HG03442 (cell line): ENCODE data around the gene LSM4.
"Not testable (repeated sequence)": the region's sequence is repeated elsewhere in the genome, so short reads cannot be mapped to it uniquely, and the experiment has no call there.

ENCODE experiments used
- ATAC-seq: cut with Tn5 transposase; IDR thresholded peaks from one replicate; pipeline ENCODE4 v1.9.1; 2021; ENCODE audit warnings: mild to moderate bottlenecking, moderate library complexity; ENCODE audit not compliant: unreplicated experiment

Gene LSM4

DNA sequence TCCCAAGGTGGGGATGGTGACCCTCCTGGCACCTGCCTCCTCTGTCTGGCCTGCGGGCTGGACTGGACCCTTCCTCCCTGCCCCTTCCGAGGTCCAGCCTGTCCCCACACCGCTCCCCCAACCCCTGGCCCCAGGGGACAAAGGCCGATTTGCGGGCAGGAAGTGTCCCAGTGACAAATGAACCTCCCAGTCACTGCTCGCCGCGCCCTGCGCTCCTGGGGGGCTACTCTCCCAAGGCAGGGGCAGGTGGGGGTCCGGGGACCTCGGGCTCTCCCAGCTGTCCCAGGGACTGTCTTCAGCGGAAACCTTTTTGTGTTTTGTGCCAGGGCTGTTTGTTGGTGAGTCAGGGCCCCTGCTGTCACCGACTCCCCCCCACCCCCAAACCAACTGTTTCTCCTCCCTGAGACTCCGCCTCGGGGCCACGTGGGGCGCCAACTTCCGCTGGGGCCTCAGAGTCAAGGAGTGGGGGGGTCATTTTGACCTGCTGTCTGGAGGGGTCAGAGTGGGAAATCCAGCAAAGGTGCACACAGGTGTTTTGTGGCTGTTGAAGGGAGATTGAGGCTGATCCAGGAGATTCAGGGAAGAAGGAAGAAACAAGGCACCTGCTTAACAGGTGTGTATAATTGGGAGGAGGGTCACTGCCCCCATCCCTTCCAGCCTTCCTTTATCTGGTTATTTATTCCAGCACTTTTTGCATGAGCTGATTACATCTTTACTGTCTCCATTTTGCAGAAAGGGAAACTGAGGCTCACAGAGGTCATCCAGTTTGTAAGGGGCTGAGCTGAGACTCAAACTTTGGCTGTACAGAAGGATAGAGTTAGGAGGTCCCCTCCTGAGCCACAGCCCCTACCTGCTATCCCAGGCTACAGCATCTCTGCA lies 18.4 kb upstream of the LSM4 start:
- ATAC-seq: no peak

DNA sequence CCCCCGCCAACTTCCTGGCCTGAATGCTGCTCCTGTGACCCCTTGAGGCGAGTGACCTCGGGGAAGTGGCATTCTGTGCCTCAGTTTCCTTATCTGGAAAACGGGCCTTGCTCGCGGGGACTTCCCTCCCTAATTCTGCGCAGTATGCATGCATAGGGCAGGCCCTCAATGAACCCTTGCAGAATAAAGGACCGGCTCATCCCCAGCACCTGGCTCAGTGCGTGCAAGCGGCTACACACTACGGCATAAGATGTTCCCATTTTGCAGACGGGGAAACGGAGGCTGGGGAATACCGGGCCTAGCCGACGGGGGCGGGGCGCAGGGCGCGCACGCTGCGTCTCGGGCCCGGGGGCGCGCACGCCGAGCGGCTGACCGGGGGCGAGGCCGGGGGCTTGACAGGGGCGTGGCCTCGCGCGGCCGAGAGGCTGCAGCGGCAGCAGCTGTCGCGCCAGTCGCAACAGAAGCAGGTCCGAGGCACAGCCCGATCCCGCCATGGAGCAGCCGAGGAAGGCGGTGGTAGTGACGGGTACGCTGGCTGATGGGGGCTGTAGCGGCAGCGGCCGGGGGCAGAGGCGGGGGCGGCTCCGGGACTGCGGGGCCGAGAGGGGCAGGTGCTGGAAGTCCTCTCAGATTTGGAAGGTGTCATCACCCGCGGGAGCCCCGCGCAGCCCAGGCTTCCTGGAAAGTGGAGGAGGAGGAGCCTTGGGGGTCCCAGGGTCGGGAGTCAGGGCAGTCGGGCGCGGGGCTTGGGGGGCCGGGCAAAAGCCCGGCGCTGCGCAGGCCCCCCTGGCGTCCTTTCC lies 17.5 kb upstream of the LSM4 start, which contains the start of gene PGPEP1:
Gene PGPEP1 (plus strand): TSS at position 409 of the 800 bp plus-strand sequence. CDS start 84 bp downstream, at position 493.
- no peak for ATAC-seq

DNA sequence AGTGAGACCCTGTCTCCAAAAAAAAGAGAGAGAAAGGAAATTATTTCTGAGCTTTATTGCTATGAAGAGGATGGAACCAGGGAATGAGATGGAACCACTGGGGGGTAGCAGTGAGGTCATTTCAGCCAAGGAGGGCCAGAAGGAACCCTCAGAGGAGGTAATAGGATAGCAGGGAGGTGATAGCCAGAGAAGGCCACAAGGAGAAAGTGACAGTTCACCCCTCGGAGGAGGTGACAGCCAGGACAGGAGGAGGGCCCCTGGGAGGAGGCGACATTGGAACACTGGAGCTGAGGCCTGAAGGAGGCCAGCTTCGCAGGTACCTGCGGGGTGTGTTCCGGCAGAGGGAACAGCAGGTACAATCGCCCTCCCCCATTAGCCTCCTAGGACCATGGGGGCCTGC lies 16.8 kb upstream of the LSM4 start:
- no peak for ATAC-seq

DNA sequence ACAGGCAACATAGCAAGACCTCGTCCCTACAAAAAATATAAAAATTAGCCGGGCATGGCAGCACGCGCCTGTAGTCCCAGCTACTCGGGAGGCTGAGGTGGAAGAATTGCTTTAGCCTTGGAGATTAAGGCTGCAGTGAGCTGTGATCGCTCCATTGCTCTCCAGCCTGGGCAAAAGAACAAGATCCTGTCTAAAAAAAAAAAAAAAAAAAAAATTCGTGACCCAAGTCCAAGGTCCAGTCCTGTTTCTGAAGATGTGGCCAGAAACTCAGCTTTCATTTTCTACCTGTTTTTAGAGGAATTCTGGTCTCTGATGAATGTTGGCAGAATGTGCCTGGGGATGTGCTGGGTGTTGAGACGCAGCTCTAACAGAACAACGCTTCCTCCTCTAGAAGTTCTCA lies 15.7 kb upstream of the LSM4 start:
- ATAC-seq: no peak

DNA sequence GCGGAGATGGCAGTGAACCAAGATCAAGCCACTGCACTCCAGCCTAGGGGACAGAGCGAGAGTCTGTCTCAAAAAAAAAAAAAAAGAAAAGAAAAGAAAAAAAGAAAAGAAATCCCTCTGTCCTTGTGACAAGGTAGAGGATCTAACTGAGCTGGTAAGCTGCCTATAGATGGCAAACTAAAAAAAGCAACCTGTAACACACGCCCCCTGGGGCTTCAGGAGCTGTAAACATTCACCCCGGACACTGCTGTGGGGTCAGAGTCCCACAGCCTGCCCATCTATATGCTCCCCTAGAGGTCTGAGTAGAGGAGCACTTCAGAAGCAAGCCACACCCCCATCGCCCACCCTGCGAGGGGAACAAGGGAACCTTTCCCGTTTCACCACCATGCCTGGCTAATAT lies 13.2 kb upstream of the LSM4 start:
- ATAC-seq: no peak

DNA sequence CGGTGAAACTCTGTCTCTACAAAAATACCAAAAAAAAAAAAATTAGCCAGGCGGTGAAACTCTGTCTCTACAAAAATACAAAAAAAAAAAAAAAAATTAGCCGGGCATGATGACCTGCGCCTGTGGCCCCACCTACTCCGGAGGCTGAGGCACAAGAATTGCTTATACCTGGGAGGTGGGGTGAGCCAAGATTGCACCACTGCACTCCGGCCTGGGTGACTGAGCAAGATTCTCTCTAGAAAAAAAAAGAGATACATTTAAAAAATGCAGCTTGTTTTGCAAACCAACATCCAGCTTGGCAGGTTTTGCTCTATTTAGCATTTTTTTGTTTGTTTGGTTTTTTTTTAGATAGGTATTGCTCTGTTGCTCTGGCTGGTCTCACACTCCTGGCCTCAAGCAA lies 10.8 kb upstream of the LSM4 start:
- ATAC-seq: no peak

DNA sequence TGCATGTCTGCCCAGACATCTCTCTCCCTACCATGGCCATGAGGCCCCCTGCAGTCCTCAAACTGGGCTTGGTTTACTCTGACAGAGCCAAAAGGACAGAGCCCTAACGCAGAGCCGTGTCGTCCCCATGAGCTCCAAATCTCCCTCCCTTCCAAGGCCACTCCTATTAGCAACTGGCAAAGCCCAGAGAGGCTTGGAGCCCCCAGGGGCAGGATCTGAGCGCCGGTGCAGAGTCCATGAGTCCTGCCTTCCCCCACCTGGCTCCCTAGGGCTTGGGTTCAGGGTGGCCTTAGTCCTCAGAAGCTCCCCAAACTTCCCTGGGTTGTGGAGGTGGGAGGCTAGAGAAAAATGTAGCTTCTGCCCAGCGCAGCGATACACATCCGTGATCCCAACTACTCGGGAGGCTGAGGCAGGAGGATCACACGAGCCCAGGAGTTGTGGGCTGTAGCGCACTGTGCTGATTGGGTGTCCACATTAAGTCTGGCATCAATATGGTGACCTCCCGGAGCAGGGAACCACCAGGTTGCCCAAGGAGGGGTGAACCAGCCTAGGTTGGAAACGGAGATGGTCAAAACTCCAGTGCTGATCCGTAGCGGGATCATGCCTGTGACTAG lies 10.1 kb upstream of the LSM4 start:
- ATAC-seq: no peak

DNA sequence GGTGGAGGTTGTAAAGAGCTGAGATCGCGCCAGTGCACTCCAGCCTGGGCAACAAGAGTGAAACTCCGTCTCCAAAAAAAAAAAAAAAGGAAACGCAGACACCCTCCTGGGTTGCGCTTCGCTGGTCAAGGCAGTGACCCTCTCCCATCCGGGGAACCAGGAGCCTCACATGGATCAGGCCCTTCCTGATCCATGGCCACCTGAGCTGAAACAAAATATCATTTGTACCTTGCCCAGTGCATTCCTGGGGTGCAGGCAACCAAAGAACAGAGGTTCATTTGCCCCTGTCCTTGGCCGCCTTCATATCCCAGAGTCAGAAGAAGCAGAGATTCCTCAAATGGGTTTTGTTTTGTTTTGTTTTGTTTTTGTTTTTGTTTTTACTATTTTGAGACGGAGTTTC lies 8.0 kb upstream of the LSM4 start:
- no peak for ATAC-seq

DNA sequence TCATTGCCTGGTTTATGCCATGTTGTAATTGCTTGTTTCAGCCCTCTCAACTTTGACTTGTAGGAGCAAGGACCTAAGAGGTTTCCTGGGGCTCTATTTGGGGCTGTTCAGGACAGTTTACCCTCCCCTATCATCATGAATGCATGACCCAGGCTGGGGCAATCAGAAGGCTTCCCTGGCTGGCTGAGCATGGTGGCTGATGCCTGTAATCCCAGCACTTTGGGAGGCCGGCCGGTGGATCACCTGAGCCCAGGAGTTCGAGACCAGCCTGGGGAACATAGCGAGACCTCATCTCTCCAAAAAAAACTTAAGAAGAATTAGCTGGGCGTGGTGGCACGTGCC lies 6.1 kb upstream of the LSM4 start:
- no peak for ATAC-seq

DNA sequence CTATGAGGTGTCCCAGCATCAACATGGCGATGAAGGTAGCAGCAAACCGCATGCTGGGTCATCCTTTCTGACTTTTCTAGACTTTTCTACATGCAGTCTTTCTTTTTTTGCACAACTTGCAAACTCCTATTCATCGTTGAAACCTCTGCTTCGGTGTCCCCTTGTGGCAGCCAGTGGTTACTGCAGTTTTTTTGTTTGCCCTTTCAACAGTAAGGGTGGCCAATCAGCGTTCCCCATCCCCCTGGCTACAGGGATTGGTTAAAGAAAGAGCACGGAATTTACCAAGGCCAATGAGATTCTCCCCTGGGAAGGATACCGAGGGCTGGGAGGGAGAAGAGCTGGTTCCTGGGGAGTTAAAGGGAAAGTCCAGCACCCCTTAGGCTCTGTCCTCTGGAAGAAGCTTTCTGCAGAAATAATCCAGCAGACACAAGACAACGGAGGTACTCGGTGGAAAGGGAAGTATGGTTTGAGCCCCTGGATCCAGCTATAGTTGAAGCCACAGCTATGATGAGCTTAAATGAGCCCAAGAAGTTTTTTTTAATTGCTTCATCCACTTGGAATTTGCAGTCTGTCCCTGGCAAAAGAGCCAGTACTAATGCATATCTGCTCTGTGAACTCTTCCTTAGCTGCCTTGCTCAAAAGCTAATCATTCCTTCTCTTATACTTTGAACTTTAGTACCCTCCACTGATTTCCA lies 5.6 kb upstream of the LSM4 start:
- peak; percentile 74 for ATAC-seq

DNA sequence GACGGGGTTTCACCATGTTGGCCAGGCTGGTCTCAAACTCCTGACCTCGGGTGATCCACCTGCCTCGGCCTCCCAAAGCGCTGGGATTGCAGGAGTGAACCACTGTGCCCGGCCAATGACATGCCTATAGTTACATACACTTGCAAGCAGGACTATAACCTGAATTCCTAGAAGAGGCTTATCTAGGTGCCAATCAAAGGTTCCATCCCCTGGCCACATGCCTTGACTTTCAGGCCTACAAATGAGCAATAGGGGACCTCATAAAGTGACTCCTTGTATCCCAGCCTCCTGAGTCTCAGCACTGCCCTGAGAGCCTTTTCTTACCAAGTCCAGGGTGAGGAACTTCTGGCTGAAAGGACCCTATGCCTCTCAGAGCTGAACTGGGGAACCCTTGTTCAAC lies 3.9 kb upstream of the LSM4 start:
- no peak for ATAC-seq

DNA sequence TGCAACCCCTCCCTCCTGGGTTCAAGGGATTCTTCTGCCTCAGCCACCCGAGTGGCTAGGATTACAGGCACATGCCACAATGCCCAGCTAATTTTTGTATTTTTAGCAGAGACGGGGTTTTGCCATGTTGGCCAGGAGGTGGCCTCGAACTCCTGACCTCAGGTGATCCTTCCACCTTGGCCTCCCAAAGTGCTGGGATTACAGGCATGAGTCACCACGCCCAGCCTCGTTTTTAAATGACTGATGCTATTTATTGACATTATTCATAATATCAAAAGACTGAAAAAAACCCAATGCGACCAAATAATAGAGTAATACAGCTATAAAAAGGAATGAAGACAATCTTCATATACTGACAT lies 1.5 kb upstream of the LSM4 start:
- not testable (repeated sequence) for ATAC-seq

DNA sequence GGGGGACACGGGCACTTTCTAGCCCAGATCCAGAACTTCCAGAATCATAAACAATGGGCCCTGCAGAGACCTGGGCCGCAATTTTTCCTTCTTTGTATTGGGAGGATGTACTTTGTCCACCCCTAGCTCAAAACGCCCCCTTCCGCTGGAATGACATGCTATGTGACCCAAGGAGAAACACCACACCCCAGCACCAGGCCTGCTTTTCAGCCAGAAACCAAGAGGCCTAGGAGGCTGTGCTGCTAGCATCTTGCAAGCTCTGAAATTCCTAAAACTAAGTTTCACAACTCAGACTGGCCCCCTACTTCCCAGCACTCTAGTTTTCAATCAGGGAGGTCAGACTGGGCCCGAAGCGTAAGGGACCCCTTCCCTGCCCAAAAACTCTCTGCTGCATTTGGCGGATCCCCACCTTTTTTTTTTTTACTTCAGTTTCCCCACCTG lies 538 bp downstream of the LSM4 start:
- ATAC-seq: no peak

DNA sequence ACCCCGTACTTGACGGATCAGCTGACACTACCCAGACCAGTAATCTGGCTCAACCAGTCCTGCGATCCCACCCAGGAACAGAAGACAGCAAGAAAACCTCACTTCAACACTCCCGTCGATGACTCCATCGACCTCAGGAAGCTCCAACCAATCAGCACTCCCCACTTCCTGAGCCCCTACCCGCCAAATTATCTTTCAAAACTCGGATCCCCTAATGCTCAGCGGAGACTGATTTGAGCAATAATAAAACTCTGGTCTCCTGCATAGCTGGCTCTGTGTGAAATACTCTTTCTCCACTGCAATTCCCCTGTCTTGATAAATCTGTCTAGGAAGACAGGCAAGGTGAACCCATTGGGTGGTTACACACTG lies 1.2 kb downstream of the LSM4 start:
- ATAC-seq: no peak

DNA sequence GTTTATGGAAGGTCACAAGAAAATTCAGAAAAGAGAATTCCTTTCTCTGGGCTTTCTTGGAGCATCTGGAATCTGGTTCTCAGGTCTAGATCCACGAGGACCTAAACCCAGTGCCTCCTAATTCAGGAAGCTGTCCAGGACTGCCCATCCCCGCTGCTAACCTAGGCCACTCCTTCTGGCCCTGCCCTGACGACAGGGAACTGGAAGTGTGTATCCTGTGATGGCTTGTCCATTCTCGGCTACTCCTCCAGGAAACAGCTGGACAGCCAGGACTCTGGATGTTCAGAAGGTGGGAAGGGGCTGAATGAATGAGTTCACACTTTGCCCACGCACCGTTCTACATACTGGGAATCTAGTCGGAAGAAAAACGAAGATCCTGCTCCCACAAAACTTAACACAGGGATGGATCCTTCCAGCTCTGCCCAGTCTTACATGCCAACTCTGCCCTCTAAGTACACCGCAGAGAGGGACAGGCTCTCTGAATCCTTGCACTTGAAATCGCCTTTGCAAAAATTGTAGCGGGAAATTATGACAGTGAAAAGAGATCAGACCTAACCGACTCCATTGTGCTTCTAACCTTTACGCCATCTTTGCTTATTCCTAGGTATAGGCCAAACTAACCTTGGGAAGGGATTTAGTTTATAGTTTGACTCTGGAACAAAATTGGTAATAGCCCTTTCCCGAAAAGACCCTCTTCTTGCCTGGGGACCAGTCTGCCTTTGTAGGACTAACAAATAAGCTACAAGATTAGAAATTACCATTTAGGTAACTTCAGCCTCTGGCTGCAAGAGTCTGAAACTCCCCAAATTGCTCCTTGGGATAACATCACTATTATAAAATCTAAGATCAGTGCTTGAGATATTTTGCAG lies 1.8 kb downstream of the LSM4 start:
- ATAC-seq: no peak

DNA sequence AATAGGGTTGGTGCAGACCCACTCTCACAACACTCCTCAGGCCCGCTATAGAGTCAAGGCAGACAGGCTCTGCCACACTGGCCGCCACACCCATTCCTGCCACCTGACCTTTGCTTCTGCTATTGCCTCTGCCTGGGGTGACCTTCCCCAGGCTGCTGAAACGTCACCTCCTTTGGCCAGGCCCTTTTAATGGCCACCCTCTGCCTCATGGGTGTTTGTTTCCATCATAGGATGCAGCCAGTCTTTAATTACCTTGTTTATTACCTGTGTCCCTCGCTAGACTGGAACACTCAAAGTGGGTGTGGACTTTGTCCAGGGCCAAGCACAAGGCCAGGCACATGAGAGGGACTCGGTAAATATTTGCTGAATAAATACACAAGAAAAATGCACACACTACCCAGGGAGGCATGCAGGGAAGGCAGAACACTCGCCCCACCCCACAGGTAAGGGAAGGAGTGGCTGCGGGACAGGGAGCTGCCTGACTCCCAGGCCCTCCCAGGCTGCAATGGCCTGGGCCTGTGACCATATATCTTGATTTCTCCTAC lies 3.2 kb downstream of the LSM4 start:
- ATAC-seq: no peak

DNA sequence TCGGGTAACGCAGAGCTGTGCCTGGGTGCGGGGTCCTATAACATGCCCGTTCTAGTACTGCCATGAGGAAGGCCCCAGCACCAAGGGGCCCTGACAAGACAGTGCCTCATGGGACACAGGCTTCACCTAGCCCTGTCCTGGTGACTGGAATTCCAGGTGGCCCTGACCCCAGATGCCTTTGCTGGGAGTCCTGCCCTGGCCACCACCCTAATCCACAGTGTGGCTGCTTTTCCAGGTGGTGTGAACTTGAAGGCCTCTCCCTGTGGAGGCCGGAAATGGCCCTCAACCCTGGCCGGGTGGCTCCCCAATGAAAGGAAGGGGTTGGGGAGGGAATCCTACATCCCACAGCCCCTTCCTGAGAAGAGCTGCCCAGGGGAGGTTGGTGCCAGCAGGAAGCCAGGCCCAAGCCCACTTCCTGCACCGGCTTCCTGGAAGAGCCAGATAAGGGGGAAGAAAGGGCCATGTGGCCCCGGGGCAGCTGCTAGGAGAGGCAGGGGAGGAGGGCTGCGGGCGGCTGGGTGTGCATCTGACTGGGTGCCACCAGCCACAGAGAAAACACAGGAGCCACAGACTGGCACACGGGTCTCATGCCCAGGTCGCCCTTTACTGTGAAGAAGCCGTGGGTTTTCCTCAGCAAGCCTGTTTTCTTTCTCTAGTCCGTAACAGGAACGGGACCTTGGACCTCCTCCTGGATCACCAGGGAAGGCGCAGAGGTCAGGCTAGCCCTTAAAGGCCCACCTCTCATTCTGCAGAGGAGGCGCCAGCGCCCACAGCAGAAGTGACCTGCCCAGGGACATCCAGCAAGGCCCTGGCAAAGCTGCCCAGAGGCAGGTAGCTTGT lies 4.7 kb downstream of the LSM4 start:
- ATAC-seq: no peak

DNA sequence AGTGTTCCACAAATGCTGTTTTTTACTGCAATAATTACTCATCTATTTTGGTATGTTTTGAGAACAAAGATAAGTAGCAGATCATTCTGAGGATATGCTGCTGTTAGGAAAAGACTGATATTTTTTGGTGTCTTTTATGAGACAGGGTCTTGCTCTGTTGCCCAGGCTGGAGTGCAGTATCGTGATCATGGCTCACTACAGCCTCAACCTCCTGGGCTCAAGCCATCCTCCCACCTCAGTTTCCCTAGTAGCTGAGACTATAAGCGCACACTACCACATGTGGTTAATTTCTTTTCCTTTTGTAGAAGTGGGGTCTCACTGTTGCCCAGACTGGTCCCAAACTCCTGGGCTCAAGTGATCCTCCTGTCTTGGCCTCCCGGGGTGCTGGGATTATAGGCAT lies 9.5 kb downstream of the LSM4 start:
- no peak for ATAC-seq

DNA sequence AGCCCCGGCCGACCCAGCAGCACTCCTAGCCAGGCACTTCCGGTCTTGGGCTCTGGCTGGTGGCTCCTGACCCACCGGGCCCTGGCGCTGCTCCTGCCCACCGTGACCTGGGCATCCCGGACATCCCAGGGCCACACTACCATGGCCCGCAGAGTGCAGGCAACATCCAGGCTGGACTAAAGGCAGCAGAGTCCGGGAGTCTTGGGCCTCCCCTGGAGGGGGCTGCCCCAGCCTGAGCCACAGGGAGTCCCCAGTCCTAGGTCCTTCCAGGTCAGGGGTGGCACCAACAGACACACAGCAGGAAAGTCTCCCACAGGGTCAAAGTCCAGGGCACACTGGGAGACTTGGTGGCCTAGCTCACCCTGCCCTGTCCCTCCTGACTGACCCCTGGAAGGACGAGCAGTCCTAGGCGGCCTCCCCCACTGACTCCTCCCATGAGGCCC lies 10.8 kb downstream of the LSM4 start:
- ATAC-seq: no peak
